ENCODE results near the gene SGTA. TPM values are rescaled to one million over a fixed set of nuclear protein-coding genes. Genes with fewer than 3 reads are reported as not detected.

The SGTA gene
- total RNA-seq, 2 donors from 2014 or later = 73.9 to 81.5 TPM

DNA sequence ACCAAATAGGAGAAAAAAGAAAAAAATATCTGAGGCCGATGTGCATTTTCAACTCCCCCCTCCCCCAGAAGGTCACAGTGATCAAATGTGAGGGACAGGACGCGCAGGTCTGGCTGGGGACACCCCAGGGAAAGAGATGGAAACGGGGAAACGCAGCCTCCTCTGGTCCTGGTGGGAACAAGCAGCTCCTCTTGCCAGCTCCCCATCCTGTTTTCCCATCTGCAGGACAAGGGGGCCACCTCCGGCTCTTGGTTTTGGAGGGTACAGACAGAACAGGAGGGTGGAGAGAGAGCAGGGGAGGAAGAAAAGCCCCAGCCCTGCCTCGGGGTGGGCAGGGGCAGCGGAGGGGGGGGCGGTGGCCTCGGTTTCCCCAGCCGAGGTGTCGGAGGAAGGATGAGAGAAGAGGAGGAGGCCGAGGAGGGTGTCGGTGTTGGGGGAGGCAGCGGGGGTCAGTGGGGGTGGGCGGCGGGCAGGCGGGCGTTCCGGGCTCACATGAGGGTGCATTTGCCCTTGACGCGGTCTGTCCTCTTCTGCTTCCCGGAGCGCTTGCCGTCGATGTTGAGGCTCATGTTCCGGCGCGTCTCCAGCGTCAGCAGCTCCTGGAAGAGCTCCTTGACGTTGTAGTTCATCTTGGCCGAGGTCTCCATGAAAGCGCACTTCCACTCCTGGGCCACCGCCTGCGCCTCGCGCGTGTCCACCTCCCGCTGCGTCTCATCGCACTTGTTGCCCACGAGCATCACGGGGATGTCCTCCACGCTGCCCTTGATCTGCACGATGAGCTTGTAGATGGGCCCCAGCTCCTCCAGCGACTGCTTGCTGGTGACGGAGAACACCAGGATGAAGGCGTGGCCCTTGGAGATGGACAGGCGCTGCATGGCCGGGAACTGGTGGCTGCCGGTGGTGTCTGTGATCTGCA, 66.1 kb downstream of the SGTA start:
- H3K36me3 Mint-ChIP-seq (ENCODE audit: low read depth) = peaks cover 13% of the 10 kb centered on the region
- H3K4me1 Mint-ChIP-seq = peaks cover 4% of the 10 kb centered on the region
- H3K4me1 ChIP-seq (ENCODE audit: control insufficient read depth, insufficient read depth, low read length) = no peaks in the 10 kb centered on the region
- H3K27me3 Mint-ChIP-seq (ENCODE audit: insufficient read depth) = peaks cover 13% of the 10 kb centered on the region
- H3K27me3 ChIP-seq (ENCODE audit: control insufficient read depth, insufficient read depth, low read length, poor library complexity, severe bottlenecking) = peaks cover 4% of the 10 kb centered on the region
- H3K36me3 ChIP-seq (ENCODE audit: control insufficient read depth, insufficient read depth, low read length) = no peaks in the 10 kb centered on the region
- H3K4me3 Mint-ChIP-seq = no peak overlapping the region
- TF ChIP-seq CTCF (conservative IDR thresholded peaks at IDR 0.05) = no peak
- DNase-seq = no peak
- H3K9me3 Mint-ChIP-seq = peaks cover 11% of the 10 kb centered on the region
- peaks cover 7% of the 10 kb centered on the region for H3K9me3 ChIP-seq (ENCODE audit: control insufficient read depth, low read length)
- H3K4me3 ChIP-seq (ENCODE audit: low read length) = no peak overlapping the region
- no peak overlapping the region for H3K27ac ChIP-seq (ENCODE audit: low read depth, low read length)
- H3K9ac ChIP-seq (ENCODE audit: extremely low read depth, low read length, poor library complexity, severe bottlenecking) = no peak overlapping the region
- WGBS, 2 experiments (ENCODE audit: insufficient coverage in 1 of 2, insufficient read length in 1 of 2) = 93 to 96% methylated on average over 28 to 51 of the region's 51 CpGs
- no peak overlapping the region for H3K27ac Mint-ChIP-seq

DNA sequence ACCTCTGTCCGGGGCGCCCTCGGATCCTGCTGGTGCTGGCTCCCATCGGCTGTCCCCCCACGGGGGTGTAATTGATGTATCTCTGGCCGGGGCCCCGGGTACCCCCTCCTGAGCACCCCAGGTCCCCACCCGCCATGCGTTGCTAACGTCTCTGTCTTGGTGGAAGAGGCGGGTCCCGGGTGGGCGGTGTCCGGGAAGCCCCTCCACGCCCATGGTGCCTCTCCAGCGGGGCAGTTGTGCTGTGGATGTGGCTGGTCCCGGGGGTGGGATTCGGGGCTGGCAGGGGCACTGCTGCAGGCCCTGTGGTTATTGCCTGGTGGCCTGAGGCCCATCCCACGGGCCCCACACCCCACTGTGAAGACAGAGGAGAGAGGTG, 66.8 kb downstream of the SGTA start:
- DNase-seq = no peak
- Histone ChIP-seq H3K9ac (ENCODE audit: extremely low read depth, low read length, poor library complexity, severe bottlenecking) (no peak overlapping the region), H3K4me1 (ENCODE audit: control insufficient read depth, insufficient read depth, low read length) (no peaks in the 10 kb centered on the region), H3K27ac (ENCODE audit: low read depth, low read length) (no peak overlapping the region), H3K9me3 (ENCODE audit: control insufficient read depth, low read length) (peaks cover 7% of the 10 kb centered on the region), H3K27me3 (ENCODE audit: control insufficient read depth, insufficient read depth, low read length, poor library complexity, severe bottlenecking) (no peaks in the 10 kb centered on the region), H3K36me3 (ENCODE audit: control insufficient read depth, insufficient read depth, low read length) (no peaks in the 10 kb centered on the region), H3K4me3 (ENCODE audit: low read length) (no peak overlapping the region)
- Mint-ChIP-seq H3K27me3 (ENCODE audit: insufficient read depth) (peaks cover 11% of the 10 kb centered on the region), H3K27ac (no peak overlapping the region), H3K9me3 (peaks cover 11% of the 10 kb centered on the region), H3K4me3 (no peak overlapping the region), H3K4me1 (peaks cover 4% of the 10 kb centered on the region), H3K36me3 (ENCODE audit: low read depth) (peaks cover 13% of the 10 kb centered on the region)
- TF ChIP-seq CTCF (conservative IDR thresholded peaks at IDR 0.05) = no peak
- 92 to 94% methylated on average over 12 to 19 of the region's 19 CpGs for WGBS, 2 experiments (ENCODE audit: insufficient coverage in 1 of 2, insufficient read length in 1 of 2)

- H3K9ac ChIP-seq (ENCODE audit: extremely low read depth, low read length, poor library complexity, severe bottlenecking) = no peak overlapping the region
- peaks cover 7% of the 10 kb centered on the region for H3K9me3 ChIP-seq (ENCODE audit: control insufficient read depth, low read length)
- 88 to 100% methylated on average over 7 to 12 of the region's 12 CpGs for WGBS, 2 experiments (ENCODE audit: insufficient coverage in 1 of 2, insufficient read length in 1 of 2)
- no peaks in the 10 kb centered on the region for H3K36me3 ChIP-seq (ENCODE audit: control insufficient read depth, insufficient read depth, low read length)
- Mint-ChIP-seq H3K27ac (no peak overlapping the region), H3K9me3 (peaks cover 11% of the 10 kb centered on the region), H3K27me3 (ENCODE audit: insufficient read depth) (peaks cover 11% of the 10 kb centered on the region), H3K4me1 (peaks cover 4% of the 10 kb centered on the region), H3K36me3 (ENCODE audit: low read depth) (peaks cover 13% of the 10 kb centered on the region), H3K4me3 (no peak overlapping the region)
- no peak overlapping the region for H3K27ac ChIP-seq (ENCODE audit: low read depth, low read length)
- no peak for DNase-seq
- H3K4me3 ChIP-seq (ENCODE audit: low read length) = no peak overlapping the region
- H3K4me1 ChIP-seq (ENCODE audit: control insufficient read depth, insufficient read depth, low read length) = no peaks in the 10 kb centered on the region
- H3K27me3 ChIP-seq (ENCODE audit: control insufficient read depth, insufficient read depth, low read length, poor library complexity, severe bottlenecking) = no peaks in the 10 kb centered on the region
- TF ChIP-seq CTCF (conservative IDR thresholded peaks at IDR 0.05) = no peak
Observed at GRCh38 chr19:2715470-2716274, 67.4 kb downstream of the SGTA start.
